Neural cell (in vitro differentiated cells): ENCODE data around the gene SPTBN1.

ENCODE experiments used
- CTCF ChIP-seq: fragments of 450-650 bp; IDR thresholded peaks from 2 replicates; pipeline ENCODE4 v1.5.1; 2014; ENCODE audit warnings: antibody characterized with exemption, mild to moderate bottlenecking, moderate library complexity; ENCODE audit not compliant: poor library complexity, severe bottlenecking
- EZH2 ChIP-seq: fragments of 200-600, 300-800 bp; shearing (Covaris generic), sonication (generic); IDR thresholded peaks from 2 replicates; pipeline ENCODE4 v1.6.1; 2014; ENCODE audit warnings: antibody characterized with exemption, low read length, borderline replicate concordance, mild to moderate bottlenecking; ENCODE audit not compliant: insufficient read depth, poor library complexity, severe bottlenecking
- MXI1 ChIP-seq: fragments of 450-650 bp; conservative IDR thresholded peaks from 2 replicates; pipeline ENCODE4 v1.6.1; 2014; ENCODE audit warnings: antibody characterized with exemption, mild to moderate bottlenecking; ENCODE audit not compliant: poor library complexity, severe bottlenecking
- POLR2AphosphoS5 ChIP-seq: IDR thresholded peaks from 2 replicates; pipeline ENCODE4 v1.6.1; 2012

GRCh38 chr2:54534221-54534620 is 78.1 kb downstream of the SPTBN1 start:
- TF ChIP-seq CTCF = no peak
- TF ChIP-seq POLR2AphosphoS5 = no peak
- TF ChIP-seq EZH2 = no peak
- no peak for TF ChIP-seq MXI1
